AG04450 (cell line): Measurements from ENCODE around the gene CABLES1. TPM values are rescaled to one million over a fixed set of nuclear protein-coding genes. Genes with fewer than 3 reads are reported as not detected.

Experiments
- CTCF ChIA-PET: fragments of 300-600, 350-600 bp; formaldehyde crosslinking; extraction: SDS; loops from one replicate; lab custom pipeline; 2022; ENCODE audit warnings: antibody characterized with exemption, inconsistent platforms; lab: Charles Lee
- POLR2A ChIA-PET: fragments of 350-600 bp; formaldehyde crosslinking; extraction: SDS; loops from one replicate; lab custom pipeline; 2021; ENCODE audit warnings: antibody characterized with exemption, inconsistent platforms; lab: Yijun Ruan, JAX
- DNase-seq: peaks from one replicate; pipeline ENCODE4 v3.0.0-alpha.2; 2011; ENCODE audit warnings: low read depth, low spot score
- H3K27ac ChIP-seq: one replicate; pipeline ENCODE4 v1.5.1; 2012; ENCODE audit warnings: low read depth, low read length, control low read depth
- H3K27me3 ChIP-seq: one replicate; pipeline ENCODE4 v1.6.0; 2012; ENCODE audit warnings: low read length; ENCODE audit not compliant: control insufficient read depth, insufficient read depth
- H3K4me3 ChIP-seq: 2 replicates; pipeline ENCODE4 v1.5.1; 2011; ENCODE audit warnings: mild to moderate bottlenecking, low read depth, low read length, control low read depth
- H3K9me3 ChIP-seq: 2 replicates; pipeline ENCODE4 v1.5.1; 2012; ENCODE audit warnings: low read length; ENCODE audit not compliant: control insufficient read depth, insufficient read depth
- CTCF ChIP-seq: IDR thresholded peaks from 2 replicates; pipeline ENCODE4 v1.5.1; 2011; ENCODE audit warnings: low read depth, low read length, control low read depth, inconsistent platforms
- polyA plus RNA-seq: library from polyadenylated mRNA; depleted of rRNA; stranded (reverse); fragments of >200 nt; gene quantifications from 2 replicates; pipeline ENCODE4 v1.2.3, GENCODE V29; 2011

The CABLES1 gene
- polyA plus RNA-seq, 1 experiment, result 29.6 TPM

DNA sequence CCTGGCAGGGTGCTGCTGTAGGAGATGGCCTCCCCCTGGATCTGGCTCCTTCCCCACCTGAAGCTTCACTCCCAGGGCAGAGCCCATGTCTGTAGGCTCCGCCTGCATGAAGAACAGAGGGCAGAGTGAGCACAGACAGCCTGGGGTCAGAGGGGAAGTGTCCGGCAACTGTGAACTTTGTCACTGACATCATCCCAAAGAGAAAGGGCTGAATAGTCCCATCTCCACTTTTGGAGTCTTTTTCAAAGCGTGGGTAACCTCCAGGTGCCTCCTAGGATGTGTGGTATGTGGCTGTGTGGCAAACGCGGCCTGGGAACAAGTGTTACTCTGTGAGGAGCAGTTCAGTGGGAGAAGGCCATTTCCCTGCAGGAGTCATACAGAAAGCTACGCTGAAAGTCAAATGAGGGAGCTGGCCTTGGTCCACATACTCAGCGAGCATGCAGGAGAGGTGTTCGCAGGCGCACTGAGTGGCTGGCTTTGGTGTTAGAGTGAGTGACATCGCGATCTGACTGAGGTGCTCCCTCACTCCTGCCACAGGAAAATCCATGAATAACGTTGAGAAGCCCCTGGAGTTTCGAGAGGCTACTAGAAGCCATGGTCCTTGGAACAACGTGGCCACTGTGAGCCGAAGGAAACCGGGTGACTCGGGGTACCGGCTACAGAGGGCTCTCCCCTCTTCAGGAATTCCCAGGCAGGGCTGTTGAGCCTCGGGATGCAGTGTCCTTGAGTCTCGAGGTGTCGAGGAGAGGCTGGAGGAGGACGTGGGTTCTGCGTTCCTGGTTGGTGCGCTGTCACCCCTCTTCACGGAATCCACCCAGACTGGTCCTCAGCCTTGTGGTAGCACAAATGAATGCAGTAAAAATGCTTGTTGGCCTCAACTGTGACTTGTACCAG, 54.7 kb downstream of the CABLES1 start:
- H3K27ac ChIP-seq, result no peak overlapping the region
- no peaks in the 10 kb centered on the region; the same call in 1 of the 2 replicates for H3K9me3 ChIP-seq
- no peak for TF ChIP-seq CTCF
- no peaks in the 10 kb centered on the region for H3K27me3 ChIP-seq
- POLR2A ChIA-PET, result no interaction called here
- DNase-seq, result no peak
- no peak overlapping the region for H3K4me3 ChIP-seq
- CTCF ChIA-PET, result no interaction called here

- Histone ChIP-seq H3K27me3 (no peaks in the 10 kb centered on the region), H3K4me3 (no peak overlapping the region), H3K9me3 (no peaks in the 10 kb centered on the region; the same call in 1 of the 2 replicates), H3K27ac (no peak overlapping the region)
- CTCF ChIA-PET, result interaction anchor here (0.6 to 1.0 kb wide), 4 partner anchors 60 to 187 kb away, joined by 3 to 5 read pairs (median 3); no protein-coding TSS in a partner anchor
- no peak for DNase-seq
- TF ChIP-seq CTCF, result no peak
- POLR2A ChIA-PET, result no interaction called here
Measured at GRCh38 chr18:23191232-23191631, 55.9 kb downstream of the CABLES1 start.

DNA sequence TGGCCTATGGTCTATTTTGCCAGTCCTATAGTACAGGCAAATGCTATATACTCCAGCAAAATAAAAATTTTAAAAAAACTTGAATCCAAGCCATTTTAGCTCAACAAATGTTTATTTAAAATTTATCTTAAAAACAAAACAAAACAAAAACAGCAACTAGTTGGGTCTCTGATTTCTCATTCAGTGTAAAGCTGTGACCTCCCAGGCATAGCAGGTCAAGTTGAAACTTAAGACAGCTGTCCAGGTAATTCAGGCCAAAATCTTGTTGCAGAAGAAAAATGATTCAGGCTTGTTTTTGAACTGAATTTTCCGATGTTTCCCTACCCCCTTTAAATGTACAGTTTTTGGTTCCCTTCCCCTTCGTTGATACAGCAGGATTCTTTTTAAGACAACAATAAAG, 58.5 kb downstream of the CABLES1 start:
- H3K4me3 ChIP-seq, result no peak overlapping the region
- no peak for TF ChIP-seq CTCF
- CTCF ChIA-PET, result interaction anchor here (0.7 to 1.7 kb wide), 2 partner anchors 12 to 162 kb away, joined by 3 read pairs; no protein-coding TSS in a partner anchor
- H3K27me3 ChIP-seq, result no peaks in the 10 kb centered on the region
- DNase-seq, result no peak
- H3K27ac ChIP-seq, result no peak overlapping the region
- POLR2A ChIA-PET, result interaction anchor here (1.6 kb wide), 1 partner anchor 13 kb away, joined by 3 read pairs; no protein-coding TSS in a partner anchor
- peaks cover 3% of the 10 kb centered on the region for H3K9me3 ChIP-seq

- no peak for TF ChIP-seq CTCF
- ChIA-PET CTCF (interaction anchor here (0.7 to 1.7 kb wide), 2 partner anchors 13 to 163 kb away, joined by 3 read pairs; no protein-coding TSS in a partner anchor), POLR2A (interaction anchor here (1.6 kb wide), 1 partner anchor 14 kb away, joined by 3 read pairs; no protein-coding TSS in a partner anchor)
- DNase-seq, result no peak
- Histone ChIP-seq H3K4me3 (no peak overlapping the region), H3K27ac (peak overlapping the region; percentile 48), H3K9me3 (peaks cover 3% of the 10 kb centered on the region), H3K27me3 (no peaks in the 10 kb centered on the region)
Measured at GRCh38 chr18:23194155-23194996, 59.1 kb downstream of the CABLES1 start.
